GM18519 (cell line): ENCODE measurements around the gene RBBP4.
"Not testable (repeated sequence)": the region's sequence is repeated elsewhere in the genome, so short reads cannot be mapped to it uniquely, and the experiment has no call there.

Experiments
- ATAC-seq: cut with Tn5 transposase; IDR thresholded peaks from one replicate; pipeline ENCODE4 v1.9.1; 2021; ENCODE audit warnings: mild to moderate bottlenecking, moderate library complexity; ENCODE audit not compliant: unreplicated experiment, low FRiP score

Gene RBBP4

DNA sequence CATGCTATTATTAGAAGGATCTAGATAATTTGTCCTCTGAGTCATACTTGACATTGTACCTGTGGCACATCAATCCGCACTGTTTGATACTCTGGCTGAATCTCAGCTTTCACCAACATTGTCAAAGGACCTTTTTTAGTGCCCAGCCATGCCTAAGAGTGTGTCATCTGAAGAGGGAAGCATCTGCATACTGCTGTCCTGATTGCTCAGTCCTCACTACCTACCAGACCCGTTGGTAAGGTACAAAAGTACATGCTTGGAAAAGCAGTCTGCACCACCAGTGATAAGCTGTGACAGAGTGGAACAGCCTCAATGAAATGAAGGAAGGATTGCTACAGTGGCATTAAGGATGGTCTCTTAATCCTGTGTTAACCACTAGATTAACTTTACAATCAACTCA is 34.5 kb downstream of the RBBP4 start:
- ATAC-seq, result no peak

DNA sequence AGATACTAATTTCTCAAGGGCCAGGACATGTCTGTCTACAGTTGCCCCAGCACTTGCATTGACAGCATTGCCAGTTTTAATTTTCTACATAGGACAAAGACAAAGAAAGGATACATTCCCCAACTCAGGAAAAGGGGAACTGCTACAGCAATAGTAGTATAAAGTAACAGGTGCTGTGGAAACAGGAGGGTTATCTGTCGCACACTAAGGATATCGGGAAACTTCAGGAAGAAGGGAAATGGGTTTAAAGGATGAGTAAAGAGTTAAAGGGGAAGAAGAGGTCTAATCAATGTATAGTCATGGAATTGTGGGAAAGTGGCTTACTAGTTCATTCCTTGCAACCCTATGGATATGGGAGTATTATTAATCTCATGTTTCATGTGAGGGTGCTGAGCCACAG is 35.4 kb downstream of the RBBP4 start:
- no peak for ATAC-seq

DNA sequence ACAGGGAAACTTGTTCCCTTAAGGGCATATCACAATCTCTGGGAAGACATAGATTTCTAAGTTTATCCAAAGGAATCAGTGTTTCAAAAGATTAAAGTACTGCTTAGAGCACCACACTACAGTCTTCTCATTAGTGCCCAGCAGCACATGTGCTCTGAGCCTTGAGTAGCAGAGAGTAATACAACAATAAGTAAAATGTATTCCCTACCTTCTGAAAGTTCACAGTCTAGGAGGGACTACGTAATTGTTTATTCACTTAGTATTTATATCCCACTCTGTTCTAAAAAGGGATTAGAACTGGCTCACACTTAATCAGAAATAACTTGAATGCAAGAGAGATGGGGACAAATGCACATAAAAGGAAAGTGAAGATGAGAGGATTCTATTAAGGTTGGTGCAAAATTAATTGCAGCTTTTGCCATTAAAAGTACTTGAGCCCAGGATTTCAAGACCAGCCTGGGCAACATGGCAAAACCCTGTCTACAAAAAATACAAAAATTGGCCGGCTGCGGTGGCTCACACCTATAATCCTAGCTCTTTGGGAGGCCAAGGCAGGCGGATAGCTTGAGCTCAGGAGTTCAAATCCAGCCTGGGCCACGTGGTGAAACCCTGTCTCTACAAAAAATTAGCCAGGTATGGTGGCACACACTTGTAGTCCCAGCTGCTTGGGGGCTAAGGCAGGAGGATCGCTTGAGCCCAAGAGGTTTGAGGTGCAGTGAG is 42.6 kb downstream of the RBBP4 start:
- no peak for ATAC-seq

DNA sequence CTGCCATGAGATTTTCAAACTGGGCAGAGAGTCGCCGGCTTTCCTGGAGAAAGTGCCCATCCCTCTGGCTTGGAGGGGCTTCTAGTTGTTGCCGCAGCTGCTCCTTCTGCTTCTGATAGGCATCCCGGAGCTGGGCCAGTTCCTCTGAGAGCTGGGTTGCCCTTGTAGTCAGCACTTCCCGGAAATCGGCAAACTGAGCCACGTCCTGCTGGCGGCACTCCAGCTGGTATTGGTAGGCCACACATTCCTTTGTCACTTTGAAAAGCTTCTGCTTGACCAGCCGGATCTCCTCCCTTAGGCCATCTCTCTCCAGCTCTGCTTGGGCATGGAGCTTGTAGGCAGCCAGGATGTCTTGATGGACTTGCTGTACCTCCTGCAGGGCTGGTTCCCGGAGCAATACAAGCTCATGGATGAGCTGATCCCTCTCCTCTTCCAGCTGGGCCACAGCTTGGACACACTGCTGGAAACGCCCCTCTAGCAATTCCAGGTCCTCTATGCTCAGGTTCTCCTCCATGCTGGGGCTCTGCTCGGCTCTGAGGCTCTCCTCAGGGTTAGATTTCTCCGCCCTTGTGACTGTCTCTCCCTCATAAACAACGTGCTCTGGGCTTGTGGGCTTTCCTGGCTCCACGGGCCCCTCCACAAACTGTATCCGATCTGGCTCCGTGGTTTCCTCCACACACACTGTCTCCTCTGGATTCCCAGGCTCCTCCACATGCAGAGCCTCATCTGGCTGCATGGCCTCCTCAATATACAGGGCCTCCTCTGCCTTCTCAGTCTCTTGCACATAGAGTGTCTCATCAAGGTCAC is 44.3 kb downstream of the RBBP4 start:
- ATAC-seq, result no peak

DNA sequence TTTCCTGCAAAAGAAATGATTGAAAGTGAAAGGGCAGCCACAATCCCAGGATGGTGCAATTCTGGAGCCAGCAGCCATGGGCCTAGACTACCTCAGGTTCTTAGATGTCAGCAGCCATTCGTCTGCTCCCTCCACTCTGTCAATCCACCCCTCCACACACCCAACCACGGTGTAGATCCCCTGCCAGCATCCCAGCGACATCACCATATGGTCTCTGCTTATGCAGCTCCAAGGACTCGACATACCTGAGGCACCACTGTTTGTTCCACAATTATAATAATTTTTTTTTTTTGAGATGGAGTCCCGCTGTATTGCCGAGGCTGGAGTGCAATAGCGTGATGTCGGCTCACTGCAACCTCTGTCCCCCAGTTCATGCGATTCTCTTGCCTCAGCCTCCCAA is 45.0 kb downstream of the RBBP4 start:
- ATAC-seq, result no peak

DNA sequence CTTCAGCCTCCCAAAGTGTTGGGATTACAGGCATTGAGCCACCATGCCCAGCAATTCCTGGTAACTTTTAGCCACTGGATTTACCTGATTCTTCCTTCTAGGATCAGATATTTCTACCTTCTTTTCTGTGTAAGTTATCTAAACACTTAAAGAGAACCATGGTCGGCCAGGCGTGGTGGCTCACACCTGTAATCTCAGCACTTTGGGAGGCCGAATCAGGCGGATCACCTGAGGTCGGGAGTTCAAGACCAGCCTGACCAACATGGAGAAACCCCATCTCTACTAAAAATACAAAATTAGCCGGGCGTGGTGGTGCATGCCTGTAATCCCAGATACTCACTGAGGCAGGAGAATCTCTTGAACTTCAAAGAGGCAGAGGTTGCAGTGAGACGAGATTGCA is 46.0 kb downstream of the RBBP4 start:
- ATAC-seq, result not testable (repeated sequence)

DNA sequence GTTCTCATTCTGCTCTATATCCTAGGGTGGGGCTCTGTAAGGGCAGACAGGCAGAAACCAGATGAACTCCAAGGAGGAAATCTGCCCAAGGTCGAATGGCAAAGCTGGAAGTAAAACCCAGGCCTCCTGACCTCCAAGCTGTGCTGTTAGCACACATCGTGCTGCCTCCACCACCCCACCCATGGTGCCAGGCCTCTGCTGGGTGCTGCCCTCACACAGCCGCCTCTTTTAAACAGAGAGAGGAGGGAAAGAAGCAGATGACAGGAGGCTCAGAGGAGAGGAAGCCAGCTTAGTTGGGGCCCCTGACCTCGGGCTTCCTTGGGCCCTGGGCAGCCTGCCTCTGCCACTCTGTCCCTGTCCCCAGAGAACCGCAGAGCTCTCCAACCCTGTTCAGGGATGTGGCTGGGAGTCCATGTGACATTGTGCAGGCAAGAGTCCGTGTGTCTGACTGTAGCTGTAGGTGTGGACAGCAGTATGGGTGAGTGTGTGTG is 50.5 kb downstream of the RBBP4 start:
- no peak for ATAC-seq

DNA sequence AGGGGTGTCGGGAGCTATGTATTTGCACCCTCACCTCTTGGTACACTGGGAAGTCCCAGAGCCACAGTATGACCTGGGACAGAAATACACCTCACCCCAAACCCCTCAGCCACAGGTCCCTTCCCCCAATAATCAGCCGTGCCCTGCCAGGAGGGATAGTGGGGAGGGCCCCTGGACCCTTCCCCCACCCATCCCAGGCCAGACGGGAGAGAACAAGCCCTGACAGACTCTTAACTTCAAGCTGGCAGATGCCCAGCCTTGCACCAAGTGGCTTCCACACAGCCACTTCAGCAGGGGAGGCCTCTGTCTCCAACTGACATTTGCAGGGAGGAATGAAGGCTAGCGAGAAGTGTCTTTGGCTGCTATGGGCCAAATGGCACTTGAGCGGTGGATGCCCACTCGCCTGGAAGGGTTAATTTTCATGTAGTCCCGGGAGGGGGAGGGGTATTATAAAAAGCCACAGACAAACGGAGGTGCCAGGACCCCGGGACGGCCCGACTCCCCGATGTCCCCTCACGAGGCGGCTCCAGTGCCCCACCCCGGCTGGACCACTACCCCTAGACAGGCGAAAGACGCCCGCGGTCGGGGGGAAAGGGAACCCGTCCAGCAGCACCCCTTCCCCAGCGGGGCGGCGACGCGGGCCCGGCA is 51.1 kb downstream of the RBBP4 start:
- no peak for ATAC-seq

DNA sequence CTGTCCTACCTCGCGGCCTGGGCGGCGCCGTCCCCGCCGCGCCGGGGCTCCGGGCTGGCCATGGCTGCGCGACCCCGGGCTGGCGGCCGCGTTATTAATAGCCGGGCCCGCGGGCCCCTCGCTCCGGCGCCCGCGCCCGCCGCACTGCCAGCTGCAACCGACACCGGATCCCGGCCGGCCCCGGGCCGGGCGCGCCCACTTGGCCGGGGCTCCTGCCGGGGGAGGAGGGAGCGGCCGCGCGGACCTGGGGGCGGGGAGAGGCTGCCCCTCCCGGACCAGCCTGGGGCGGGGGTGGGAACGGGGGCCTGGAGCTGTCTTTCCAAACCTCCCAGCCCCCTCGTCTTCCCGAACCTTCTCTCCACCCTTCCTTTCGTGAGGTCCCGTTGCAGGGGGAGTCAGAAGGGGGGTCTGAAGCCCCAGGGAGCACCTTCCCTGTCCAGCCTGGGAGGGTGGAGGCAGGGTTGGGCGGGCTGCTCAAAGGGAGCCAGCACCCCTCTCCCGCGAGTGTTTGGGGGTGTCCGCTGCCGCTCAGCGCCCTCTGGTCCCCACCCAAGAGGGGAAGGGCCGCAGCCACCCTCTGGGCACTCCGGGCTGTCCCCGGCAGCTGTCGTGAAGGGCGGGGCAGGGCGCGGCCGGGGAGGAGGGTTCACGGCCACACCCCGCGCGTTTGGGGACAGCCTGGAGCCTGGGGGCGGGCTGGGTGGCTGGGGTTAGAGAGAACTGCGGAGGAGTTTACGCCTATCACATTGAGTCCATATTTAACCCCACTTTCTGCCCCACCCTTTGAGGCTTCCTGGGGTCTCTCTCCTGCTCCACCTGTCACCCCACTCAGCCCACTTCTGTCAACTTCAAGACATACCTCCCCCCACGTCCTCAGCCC is 51.8 kb downstream of the RBBP4 start, which contains the start of gene SYNC:
SYNC (minus strand) TSS at position 172 of the 880 bp plus-strand sequence; CDS start at position 62, 110 bp downstream.
- ATAC-seq, result no peak

DNA sequence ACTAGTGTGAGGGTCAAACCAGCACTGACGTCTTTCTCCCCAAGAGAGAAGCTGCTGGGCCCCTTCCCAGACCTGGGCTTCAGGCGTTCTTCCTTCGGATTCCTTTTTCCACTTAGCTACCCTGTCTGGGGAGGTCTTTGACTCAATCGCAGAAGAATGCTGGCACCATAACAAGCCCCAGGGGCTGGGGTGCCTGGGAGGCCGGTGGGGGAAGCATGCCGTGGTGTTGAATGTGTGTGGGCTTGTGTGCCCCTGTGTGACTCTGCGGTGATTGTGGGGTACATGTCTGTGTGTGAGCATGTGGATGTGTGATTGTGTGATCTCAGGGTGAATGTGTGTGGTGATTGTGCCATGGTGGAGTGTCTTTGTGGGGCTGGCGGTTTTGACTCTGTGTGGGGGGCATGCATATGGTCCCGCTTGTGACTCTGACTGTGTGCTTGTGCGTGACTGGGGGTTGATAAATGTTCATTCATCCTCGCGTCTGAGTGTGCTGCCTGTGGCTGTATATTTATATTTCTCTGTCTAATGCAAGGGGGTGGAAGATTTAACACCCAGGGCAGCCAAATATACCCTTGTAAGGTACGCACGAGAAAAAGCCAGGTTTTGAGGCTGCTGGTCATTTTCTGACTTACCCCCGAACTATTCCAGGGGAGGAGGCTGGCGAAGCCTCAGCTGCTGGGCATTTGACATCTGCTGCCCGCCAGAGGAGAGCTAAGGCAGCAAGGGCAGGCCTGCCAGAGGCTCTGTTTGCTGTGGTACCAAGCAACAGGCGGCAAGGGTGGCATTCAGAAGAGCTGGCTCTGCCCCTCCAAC is 52.7 kb downstream of the RBBP4 start:
- ATAC-seq, result no peak

DNA sequence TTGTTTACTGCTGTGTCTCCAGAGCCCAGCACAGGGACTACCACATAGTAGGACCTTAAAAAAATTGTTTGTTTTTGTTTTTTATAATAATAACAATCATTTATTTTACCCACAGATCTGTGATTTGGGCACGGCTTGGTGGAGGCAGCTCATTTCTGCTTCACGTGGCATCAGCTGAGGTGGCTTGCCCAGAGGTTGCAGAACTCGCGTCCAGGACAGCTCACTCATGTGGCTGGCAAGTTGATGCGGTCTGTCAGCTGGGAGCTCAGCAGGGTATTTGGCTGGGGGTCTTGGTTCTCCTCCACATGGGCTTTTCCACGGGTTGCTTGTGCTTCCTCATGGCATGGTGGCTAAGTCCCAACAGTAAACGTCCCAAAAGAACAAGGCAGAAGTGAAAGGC is 54.5 kb downstream of the RBBP4 start:
- ATAC-seq, result no peak

DNA sequence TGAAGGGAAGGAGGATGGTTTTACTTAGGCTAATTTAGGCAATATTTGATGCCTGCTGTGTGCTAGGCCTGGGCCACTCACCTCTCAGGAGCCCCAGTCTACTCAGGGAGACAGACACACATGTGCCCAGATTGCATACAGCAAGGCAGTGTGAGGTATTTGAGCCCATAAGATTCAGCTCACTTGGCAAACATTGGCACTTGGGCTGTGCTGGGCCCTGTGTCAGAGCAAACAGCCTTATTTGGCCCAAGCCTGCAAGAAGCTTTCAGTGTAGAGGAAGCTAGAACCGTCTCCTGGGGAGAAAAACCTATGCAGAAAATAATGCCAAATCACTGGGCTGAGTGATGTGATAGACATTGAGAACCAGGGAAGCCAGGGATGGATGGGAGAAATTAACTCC is 55.5 kb downstream of the RBBP4 start:
- ATAC-seq, result no peak

DNA sequence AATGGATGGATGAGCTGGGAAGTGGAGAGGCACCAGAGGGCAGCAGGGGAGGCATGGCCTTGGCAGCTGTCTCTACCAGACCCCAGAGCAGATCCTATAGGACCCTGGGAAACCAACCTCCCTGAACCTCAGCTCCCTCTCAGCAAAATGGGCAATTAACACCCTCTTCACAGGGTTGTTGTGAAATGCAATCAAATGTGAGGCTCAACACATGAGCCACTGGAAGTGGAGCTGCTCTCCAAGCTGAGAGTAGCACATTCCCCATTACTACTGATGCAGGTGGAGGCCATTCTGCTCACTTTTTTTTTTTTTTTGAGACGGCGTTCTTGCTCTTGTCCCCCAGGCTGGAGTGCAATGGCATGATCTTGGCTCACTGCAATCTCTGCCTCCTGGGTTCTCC is 58.1 kb downstream of the RBBP4 start:
- ATAC-seq, result no peak

DNA sequence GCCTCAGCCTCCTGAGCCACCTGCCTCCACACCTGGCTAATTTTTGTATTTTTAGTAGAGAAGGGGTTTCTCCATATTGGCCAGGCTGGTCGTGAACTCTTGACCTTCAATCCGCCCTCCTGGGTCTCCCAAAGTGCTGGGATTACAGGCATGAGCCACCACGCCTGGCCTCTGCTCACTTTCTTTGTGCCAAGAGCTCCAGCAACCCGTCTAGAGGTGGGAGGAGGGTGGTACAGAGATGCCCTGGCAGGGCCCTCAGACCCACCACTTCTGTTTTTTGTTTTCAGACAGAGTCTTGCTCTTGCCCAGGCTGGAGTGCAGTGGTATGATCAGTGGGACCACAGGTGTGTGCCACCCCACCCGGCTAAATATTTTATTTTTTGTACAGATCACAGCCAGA is 58.5 kb downstream of the RBBP4 start:
- no peak for ATAC-seq

DNA sequence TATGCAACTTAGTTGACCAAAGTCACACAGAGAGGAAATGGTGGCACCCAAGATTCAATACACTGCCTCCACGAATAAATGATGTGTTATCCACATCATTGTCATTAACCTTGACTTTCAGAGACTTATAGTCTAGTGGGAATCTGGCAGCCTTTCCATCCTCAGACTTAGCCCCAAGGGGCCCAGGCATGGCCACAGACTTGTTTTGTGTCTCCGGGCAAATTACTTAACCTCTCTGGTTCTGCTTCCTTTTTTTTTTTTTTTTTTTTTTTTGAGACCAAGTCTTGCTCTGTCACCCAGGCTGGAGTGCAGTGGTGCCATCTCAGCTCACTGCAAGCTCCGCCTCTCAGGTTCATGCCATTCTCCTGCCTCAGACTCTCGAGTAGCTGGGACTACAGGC is 60.2 kb downstream of the RBBP4 start:
- not testable (repeated sequence) for ATAC-seq

DNA sequence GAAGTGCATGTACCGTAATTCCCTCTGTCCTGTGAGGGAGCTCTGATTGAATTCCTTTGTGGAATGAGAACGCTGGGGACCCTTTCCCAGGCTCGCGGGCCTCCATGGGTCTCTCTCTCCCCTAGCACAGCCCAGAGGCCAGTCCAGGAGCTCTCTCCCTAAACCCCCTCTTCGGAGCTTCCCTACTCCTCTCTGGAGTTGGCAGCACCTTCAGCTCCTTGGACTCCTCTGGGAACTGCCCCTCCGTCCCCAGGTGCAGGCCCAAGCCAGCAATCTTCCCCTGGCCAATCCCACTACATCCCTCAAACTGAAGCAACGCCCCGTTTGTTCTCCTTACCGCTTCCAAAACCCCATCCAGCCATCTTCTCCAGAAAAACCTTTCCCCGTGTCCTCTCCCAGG is 62.1 kb downstream of the RBBP4 start:
- ATAC-seq, result no peak

DNA sequence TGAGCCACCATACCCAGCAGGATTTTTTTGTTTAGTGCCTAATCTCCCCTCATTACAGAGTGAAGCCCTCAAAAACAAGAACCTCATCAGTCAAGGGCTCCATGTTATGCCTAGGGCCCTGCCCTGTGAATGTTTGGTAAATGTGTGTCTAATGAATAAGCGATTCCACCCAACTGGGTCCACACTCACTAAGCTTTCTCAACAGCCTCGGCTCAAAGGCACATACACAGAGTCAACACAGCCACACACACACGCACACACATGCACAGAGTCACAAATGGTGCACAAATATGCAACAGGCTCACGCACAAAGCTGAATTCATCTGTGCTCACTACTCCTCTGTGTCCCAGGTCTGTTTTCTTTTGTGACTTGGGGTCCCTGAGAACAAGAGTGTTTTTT is 63.3 kb downstream of the RBBP4 start:
- no peak for ATAC-seq

DNA sequence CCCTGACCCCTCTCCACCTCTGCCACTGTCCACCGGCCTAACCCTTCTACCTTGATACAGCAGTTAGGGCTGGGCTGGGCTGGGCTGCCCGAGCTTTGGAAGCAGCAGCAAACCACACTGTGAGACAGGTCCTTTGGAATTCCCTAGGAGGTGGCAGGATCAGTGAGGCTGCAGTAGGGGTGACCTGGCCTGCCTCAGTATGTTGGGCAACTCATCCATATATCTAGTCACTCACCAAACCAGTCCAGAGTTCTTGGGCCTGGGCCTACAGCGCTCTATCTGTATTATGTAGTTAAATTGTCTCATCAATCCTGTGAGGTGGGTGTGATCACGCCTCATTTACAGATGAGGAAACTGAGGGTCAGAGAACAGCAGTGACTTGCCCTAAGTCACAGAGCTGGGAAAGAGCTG is 64.9 kb downstream of the RBBP4 start:
- ATAC-seq, result no peak

DNA sequence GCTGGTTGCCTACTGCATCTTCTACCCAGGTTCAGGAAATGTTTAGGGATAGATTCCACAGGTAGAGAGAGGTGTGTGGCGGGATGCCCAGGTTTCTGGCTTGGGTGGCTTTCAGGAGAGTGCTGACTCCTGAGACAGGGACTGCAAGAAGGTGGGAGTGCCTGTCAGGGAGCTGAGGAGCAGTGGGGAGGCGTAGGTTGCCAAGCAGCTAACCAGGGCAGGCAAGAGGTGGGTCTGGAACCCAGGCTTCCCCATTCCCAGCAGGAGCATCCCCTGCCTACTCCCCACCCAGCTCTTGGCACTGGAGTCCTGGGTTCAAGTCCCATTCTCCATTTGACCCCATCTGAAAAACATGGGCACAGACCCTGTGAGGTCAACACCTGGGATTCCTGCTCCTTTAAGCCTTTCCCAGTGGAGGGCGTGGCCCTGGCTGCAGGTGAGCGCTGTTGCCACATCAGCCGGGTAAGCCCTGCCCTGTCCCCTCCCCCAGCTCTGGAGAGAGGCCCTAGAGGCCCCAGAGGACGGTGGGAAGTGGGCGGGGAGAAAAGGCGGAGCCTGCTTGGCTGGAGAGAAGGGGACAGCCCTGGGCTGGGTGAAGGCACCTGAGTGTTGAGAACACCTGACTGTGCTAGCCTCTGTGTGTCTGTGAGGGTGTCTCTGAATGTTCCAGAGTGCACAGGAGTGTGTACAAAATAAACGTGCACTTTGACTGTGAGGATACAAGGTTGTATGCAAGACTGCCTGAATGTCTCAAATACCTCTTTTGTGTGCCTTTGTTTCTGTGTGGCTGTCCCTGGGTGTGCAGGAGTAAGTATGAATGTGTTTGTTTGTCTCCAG is 65.5 kb downstream of the RBBP4 start:
- no peak for ATAC-seq
